Hepatocyte (in vitro differentiated cells): Measurements from ENCODE around the gene DOC2B. TPM values are rescaled to one million over a fixed set of nuclear protein-coding genes. Genes with fewer than 3 reads are reported as not detected.
A peak's percentile ranks its signal among the peaks of the same experiment; 100 is the strongest.

Experiments used
- DNase-seq: peaks from one replicate; pipeline ENCODE4 v3.0.0-alpha.2; 2016; ENCODE audit warnings: low spot score
- H2AFZ ChIP-seq: fragments of 200-600 bp; sonication (generic); 2 replicates; pipeline ENCODE4 v1.6.0; 2016; ENCODE audit warnings: antibody characterized with exemption, mild to moderate bottlenecking
- H3K27ac ChIP-seq: fragments of 200-600 bp; sonication (generic); 2 replicates; pipeline ENCODE4 v1.5.1; 2016; ENCODE audit warnings: mild to moderate bottlenecking
- H3K27me3 ChIP-seq: fragments of 200-600 bp; sonication (generic); 2 replicates; pipeline ENCODE4 v1.6.1; 2016
- H3K36me3 ChIP-seq: fragments of 200-600 bp; sonication (generic); replicated peaks from 2 replicates; pipeline ENCODE4 v1.5.1; 2016; ENCODE audit warnings: low read depth; ENCODE audit not compliant: insufficient read depth
- H3K4me1 ChIP-seq: fragments of 200-600 bp; sonication (generic); 2 replicates; pipeline ENCODE4 v1.5.1; 2016; ENCODE audit warnings: mild to moderate bottlenecking, moderate library complexity; ENCODE audit not compliant: insufficient read depth
- H3K4me2 ChIP-seq: fragments of 200-600 bp; sonication (generic); 2 replicates; pipeline ENCODE4 v1.6.0; 2016
- H3K4me3 ChIP-seq: fragments of 200-600 bp; sonication (generic); 2 replicates; pipeline ENCODE4 v1.5.1; 2016; ENCODE audit warnings: mild to moderate bottlenecking
- H3K79me2 ChIP-seq: fragments of 200-600 bp; sonication (generic); 2 replicates; pipeline ENCODE4 v1.6.0; 2017; ENCODE audit warnings: mild to moderate bottlenecking
- H3K9me2 ChIP-seq: fragments of 200-600 bp; sonication (generic); replicated peaks from 2 replicates; pipeline ENCODE4 v1.6.0; 2017; ENCODE audit warnings: mild to moderate bottlenecking; ENCODE audit not compliant: insufficient read depth
- H3K9me3 ChIP-seq: fragments of 200-600 bp; sonication (generic); 2 replicates; pipeline ENCODE4 v1.5.1; 2016; ENCODE audit warnings: low read depth, mild to moderate bottlenecking
- H4K20me1 ChIP-seq: fragments of 200-600 bp; sonication (generic); 2 replicates; pipeline ENCODE4 v1.6.0; 2016; ENCODE audit warnings: mild to moderate bottlenecking; ENCODE audit not compliant: insufficient read depth, poor library complexity, severe bottlenecking
- CTCF ChIP-seq: fragments of 200-600 bp; sonication (generic); IDR thresholded peaks from 2 replicates; pipeline ENCODE4 v1.5.1; 2016; ENCODE audit warnings: antibody characterized with exemption, mild to moderate bottlenecking; ENCODE audit not compliant: poor library complexity
- EZH2 ChIP-seq: fragments of 200-600 bp; sonication (generic); IDR thresholded peaks from 2 replicates; pipeline ENCODE4 v1.6.1; 2016; ENCODE audit warnings: antibody characterized with exemption, mild to moderate bottlenecking, borderline replicate concordance
- EZH2phosphoT487 ChIP-seq: fragments of 200-600 bp; sonication (generic); IDR thresholded peaks from one replicate; pipeline ENCODE4 v1.6.1; 2018; ENCODE audit warnings: antibody characterized with exemption, mild to moderate bottlenecking, low read depth, moderate library complexity; ENCODE audit not compliant: unreplicated experiment, severe bottlenecking
- WGBS: methylation state at CpG from one replicate; pipeline ENCODE4 v1.1.6; 2016; ENCODE audit warnings: low lambda C conversion rate; ENCODE audit errors: missing lambda C conversion rate; 5-methylcytosine and 5-hydroxymethylcytosine counted together
- polyA plus RNA-seq: library from polyadenylated mRNA; unstranded; fragments of >200 nt; fragmentation: Nextera tagmentation; extraction: Ambion mirVana; gene quantifications from 2 replicates; pipeline ENCODE4 v1.2.1, GENCODE V29; 2016
- total RNA-seq: library from RNA; depleted of rRNA; stranded (reverse); fragments of >200 nt; gene quantifications from 2 replicates; pipeline ENCODE4 v1.2.3, GENCODE V29; 2014

DOC2B gene
- total and polyA plus RNA-seq, 2 experiments from 2014 or later = 0.59 to 1.6 TPM

DNA sequence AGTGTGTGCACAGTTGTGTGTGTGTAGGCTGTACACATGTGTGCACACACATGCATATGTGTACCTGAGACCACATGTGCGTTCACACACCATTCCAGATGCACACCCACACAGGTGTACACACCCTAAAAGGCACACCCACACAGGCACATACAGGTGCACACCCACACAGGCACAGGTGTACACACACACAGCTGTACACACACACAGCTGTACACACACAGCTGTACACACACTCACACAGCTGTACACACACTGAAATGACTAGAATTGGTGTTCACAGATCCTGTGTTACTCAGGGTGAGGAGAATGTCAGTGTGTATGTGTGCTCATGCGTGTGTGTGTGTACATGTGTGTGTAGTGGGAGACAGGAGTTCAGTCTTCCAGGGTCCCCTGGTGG lies 15.9 kb upstream of the DOC2B start:
- Histone ChIP-seq H3K79me2 (no peaks in the 10 kb centered on the region), H3K27ac (no peak overlapping the region), H3K9me3 (no peaks in the 10 kb centered on the region), H3K4me3 (no peak overlapping the region), H3K27me3 (peaks cover 8% of the 10 kb centered on the region), H3K4me2 (no peak overlapping the region), H3K9me2 (no peaks in the 10 kb centered on the region), H3K4me1 (peaks cover 32% of the 10 kb centered on the region), H3K36me3 (no peaks in the 10 kb centered on the region), H2AFZ (no peak overlapping the region), H4K20me1 (no peaks in the 10 kb centered on the region)
- TF ChIP-seq EZH2phosphoT487 (no peak), CTCF (no peak), EZH2 (no peak)
- no peak for DNase-seq
- WGBS = 87% methylated on average over 2 of the region's 2 CpGs

- H3K27me3 ChIP-seq = peaks cover 8% of the 10 kb centered on the region
- H3K4me2 ChIP-seq = no peak overlapping the region
- TF ChIP-seq EZH2phosphoT487 = no peak
- no peak for TF ChIP-seq EZH2
- TF ChIP-seq CTCF = no peak
- H3K4me1 ChIP-seq = peaks cover 31% of the 10 kb centered on the region
- 75% methylated on average over 16 of the region's 16 CpGs for WGBS
- no peak overlapping the region for H2AFZ ChIP-seq
- no peak overlapping the region for H3K4me3 ChIP-seq
- H3K79me2 ChIP-seq = no peaks in the 10 kb centered on the region
- H3K36me3 ChIP-seq = no peaks in the 10 kb centered on the region
- no peak for DNase-seq
- no peaks in the 10 kb centered on the region for H4K20me1 ChIP-seq
- H3K9me2 ChIP-seq = no peaks in the 10 kb centered on the region
- peak overlapping the region; percentile 45 for H3K27ac ChIP-seq
- no peaks in the 10 kb centered on the region for H3K9me3 ChIP-seq
These were observed 13.6 kb upstream of the DOC2B start for GRCh38 chr17:194828-195602.

- DNase-seq = peak; percentile 62
- no peak overlapping the region for H3K4me2 ChIP-seq
- H3K27ac ChIP-seq = peak overlapping the region; percentile 83
- TF ChIP-seq CTCF (no peak), EZH2phosphoT487 (no peak), EZH2 (no peak)
- no peaks in the 10 kb centered on the region for H4K20me1 ChIP-seq
- no peak overlapping the region for H2AFZ ChIP-seq
- H3K4me1 ChIP-seq = peaks cover 22% of the 10 kb centered on the region
- no peaks in the 10 kb centered on the region for H3K9me3 ChIP-seq
- 61% methylated on average over 31 of the region's 31 CpGs for WGBS
- H3K36me3 ChIP-seq = no peaks in the 10 kb centered on the region
- H3K9me2 ChIP-seq = no peaks in the 10 kb centered on the region
- H3K79me2 ChIP-seq = no peaks in the 10 kb centered on the region
- no peak overlapping the region for H3K4me3 ChIP-seq
- peaks cover 8% of the 10 kb centered on the region for H3K27me3 ChIP-seq
These were observed 12.7 kb upstream of the DOC2B start for GRCh38 chr17:193841-194806.
